WERI-Rb-1 (cell line): ENCODE results near the gene HDAC11.
"Not testable (repeated sequence)": the region's sequence is repeated elsewhere in the genome, so short reads cannot be mapped to it uniquely, and the experiment has no call there.

Source experiments
- DNase-seq: peaks from one replicate; pipeline ENCODE4 v3.0.0-alpha.2; 2020
- H3K27ac ChIP-seq: fragments of 250-450 bp; sonication (Bioruptor Pico); 2 replicates; pipeline ENCODE4 v1.5.1; 2020; ENCODE audit warnings: mild to moderate bottlenecking, moderate library complexity
- H3K27me3 ChIP-seq: fragments of 250-450 bp; sonication (Bioruptor Pico); 2 replicates; pipeline ENCODE4 v1.5.1; 2021; ENCODE audit warnings: mild to moderate bottlenecking, low read depth, moderate library complexity; ENCODE audit not compliant: insufficient read depth, severe bottlenecking
- H3K36me3 ChIP-seq: fragments of 250-450 bp; sonication (Bioruptor Pico); 2 replicates; pipeline ENCODE4 v1.5.1; 2020; ENCODE audit warnings: mild to moderate bottlenecking, moderate library complexity
- H3K4me3 ChIP-seq: 2 replicates; pipeline ENCODE4 v1.5.1; 2011; ENCODE audit warnings: low read depth, mild to moderate bottlenecking, control low read depth, low read length
- H3K9me3 ChIP-seq: fragments of 250-450 bp; sonication (Bioruptor Pico); 2 replicates; pipeline ENCODE4 v1.5.1; 2021; ENCODE audit warnings: mild to moderate bottlenecking, moderate library complexity; ENCODE audit not compliant: severe bottlenecking
- TF ChIP-seq, protein P1 (sequence below): IDR thresholded peaks from 2 replicates; pipeline ENCODE4 v1.5.1; 2011; ENCODE audit warnings: low read depth, mild to moderate bottlenecking, control low read depth, inconsistent platforms, low read length

Gene HDAC11

DNA sequence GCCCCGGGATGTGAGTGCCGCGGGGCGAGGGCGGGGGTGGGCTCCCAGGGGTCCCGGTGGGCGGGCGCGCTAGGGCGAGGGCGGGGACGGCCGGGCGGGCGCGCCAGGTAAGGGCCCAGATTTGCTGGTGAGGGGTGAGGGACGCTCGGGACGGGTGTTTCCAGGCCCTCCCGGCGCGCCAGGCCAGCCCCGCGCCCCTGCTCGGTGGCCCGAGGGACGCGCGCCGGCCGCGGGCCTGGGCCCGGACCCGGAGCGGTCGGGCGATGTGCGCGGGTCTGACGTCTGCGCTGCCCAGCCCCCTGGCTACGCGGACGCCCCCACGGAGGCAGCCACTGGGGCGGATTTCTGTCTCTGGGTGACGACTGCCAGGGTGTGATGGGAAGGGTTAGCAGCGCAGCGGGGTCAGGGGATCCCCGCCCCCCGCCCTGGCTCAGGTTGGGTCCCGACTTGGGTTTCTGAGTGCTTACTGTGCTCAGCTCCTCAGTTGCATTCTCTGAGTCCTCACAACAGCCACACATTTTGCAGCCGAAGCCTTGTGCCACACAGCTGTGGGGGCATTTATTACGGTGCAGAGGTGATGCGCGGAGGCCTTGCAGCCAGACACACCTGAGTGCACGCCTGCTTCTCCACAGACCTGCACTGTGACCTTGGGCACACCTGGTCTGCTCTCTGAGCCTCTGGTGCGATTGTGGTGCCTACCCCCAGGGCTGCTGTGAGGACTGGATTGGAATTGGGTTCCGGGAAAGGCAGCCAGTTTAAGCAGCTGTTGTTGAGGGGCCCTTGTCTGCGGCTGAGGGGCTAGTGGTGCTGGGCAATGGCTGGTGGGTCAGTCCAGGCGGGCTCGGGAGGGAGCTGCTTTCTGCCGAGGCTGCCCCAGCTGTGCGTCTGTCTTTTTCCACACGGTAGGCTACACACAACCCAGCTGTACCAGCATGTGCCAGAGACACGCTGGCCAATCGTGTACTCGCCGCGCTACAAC, 523 bp downstream of the HDAC11 start:
- TF ChIP-seq, protein P1, sequence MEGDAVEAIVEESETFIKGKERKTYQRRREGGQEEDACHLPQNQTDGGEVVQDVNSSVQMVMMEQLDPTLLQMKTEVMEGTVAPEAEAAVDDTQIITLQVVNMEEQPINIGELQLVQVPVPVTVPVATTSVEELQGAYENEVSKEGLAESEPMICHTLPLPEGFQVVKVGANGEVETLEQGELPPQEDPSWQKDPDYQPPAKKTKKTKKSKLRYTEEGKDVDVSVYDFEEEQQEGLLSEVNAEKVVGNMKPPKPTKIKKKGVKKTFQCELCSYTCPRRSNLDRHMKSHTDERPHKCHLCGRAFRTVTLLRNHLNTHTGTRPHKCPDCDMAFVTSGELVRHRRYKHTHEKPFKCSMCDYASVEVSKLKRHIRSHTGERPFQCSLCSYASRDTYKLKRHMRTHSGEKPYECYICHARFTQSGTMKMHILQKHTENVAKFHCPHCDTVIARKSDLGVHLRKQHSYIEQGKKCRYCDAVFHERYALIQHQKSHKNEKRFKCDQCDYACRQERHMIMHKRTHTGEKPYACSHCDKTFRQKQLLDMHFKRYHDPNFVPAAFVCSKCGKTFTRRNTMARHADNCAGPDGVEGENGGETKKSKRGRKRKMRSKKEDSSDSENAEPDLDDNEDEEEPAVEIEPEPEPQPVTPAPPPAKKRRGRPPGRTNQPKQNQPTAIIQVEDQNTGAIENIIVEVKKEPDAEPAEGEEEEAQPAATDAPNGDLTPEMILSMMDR, result no peak
- no peaks in the 10 kb centered on the region for H3K27me3 ChIP-seq
- peak; percentile 31 for DNase-seq
- no peak overlapping the region for H3K27ac ChIP-seq
- no peaks in the 10 kb centered on the region for H3K36me3 ChIP-seq
- peak overlapping the region; percentile 34 for H3K4me3 ChIP-seq
- no peaks in the 10 kb centered on the region for H3K9me3 ChIP-seq

DNA sequence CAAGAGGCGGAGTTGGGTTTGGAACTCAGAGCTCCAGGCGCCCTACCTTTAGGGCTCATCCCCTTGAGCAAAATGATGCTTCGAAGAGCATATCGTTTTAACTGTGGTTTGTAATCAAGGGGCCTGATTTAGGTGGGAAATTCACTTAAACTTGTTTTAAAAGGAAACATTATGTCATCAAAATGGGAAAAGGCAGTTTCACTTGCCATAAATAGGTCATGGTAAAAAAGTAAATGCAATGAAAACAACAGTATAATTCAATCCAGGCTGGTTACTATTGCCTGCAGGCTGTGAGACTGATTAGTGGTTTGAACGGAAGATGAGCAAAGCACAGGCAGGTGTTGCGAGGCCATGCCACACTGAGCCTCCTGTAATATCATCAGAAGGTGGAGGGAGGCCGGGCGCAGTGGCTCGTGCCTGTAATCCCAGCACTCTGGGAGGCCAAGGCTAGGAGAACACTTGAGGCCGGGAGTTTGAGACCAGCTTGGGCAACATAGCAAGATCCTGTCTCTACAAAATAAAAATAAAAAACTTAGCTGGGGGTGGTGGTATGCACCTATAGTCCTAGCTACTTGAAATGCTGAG, 2.1 kb downstream of the HDAC11 start:
- DNase-seq, result no peak
- H3K36me3 ChIP-seq, result no peaks in the 10 kb centered on the region

GRCh38 chr3:13483286-13483685, 3.2 kb downstream of the HDAC11 start:
- Histone ChIP-seq H3K36me3 (no peaks in the 10 kb centered on the region), H3K9me3 (no peaks in the 10 kb centered on the region), H3K27ac (no peak overlapping the region), H3K27me3 (no peaks in the 10 kb centered on the region), H3K4me3 (no peak overlapping the region)
- TF ChIP-seq, protein P1, result no peak
- no peak for DNase-seq

More for the DNA sequence above, 2.1 kb downstream of the HDAC11 start:
- no peak overlapping the region for H3K4me3 ChIP-seq
- TF ChIP-seq, protein P1, result no peak
- no peaks in the 10 kb centered on the region for H3K9me3 ChIP-seq
- H3K27me3 ChIP-seq, result no peaks in the 10 kb centered on the region
- H3K27ac ChIP-seq, result no peak overlapping the region

- no peak for DNase-seq
- Histone ChIP-seq H3K27me3 (no peaks in the 10 kb centered on the region), H3K36me3 (no peaks in the 10 kb centered on the region), H3K27ac (no peak overlapping the region), H3K9me3 (no peaks in the 10 kb centered on the region), H3K4me3 (no peak overlapping the region)
- TF ChIP-seq, protein P1, result no peak
Measured at GRCh38 chr3:13483988-13484695, 4.0 kb downstream of the HDAC11 start.

GRCh38 chr3:13484851-13485590, 4.9 kb downstream of the HDAC11 start:
- no peaks in the 10 kb centered on the region for H3K27me3 ChIP-seq
- DNase-seq, result no peak
- no peak overlapping the region for H3K4me3 ChIP-seq
- H3K9me3 ChIP-seq, result peaks cover under 1% of the 10 kb centered on the region
- H3K36me3 ChIP-seq, result no peaks in the 10 kb centered on the region
- TF ChIP-seq, protein P1, result no peak
- H3K27ac ChIP-seq, result no peak overlapping the region

DNA sequence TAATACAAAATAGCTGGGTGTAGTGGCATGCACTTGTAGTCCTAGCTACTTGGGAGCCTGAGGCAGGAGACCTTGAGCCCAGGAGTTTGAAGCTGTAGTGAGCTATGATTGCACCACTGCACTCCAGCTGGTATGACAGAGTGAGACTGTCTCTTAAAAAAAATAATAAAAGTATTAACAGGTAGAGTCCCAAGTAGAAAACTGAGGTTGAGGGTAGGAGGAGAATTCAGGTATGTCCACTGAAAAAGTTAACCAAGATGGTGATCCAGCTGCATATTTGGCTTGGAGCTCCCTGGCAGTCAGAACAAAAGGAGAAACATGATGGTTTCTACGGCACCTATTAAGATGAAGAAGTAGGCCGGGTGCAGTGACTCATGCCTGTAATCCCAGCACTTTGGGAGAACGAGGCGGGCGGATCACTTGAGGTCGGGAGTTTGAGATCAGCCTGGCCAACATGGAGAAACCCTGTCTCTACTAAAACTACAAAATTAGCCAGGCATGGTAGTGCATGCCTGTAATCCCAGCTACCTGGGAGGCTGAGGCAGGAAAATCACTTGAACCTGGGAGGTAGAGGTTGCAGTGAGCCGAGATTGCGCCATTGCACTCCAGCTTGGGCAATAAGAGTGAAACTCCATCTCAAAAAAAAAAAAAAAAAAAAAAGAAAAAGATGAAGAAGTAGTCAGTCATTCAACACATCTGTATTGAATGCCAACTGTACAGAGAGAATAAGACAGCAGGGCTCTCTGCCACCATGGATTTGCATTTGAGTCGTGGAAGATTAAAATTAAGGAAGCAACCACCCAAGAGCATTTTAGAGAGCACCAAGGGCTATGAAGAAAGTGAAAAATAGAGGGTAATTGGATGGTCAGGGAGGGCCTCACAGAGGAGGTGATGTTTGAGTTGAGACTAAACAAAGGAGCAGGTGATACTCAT, 5.8 kb downstream of the HDAC11 start:
- not testable (repeated sequence) for H3K4me3 ChIP-seq, H3K9me3 ChIP-seq, DNase-seq, H3K27ac ChIP-seq, H3K36me3 ChIP-seq, H3K27me3 ChIP-seq
